ENCODE results near the gene CLEC12A. TPM values are rescaled to one million over a fixed set of nuclear protein-coding genes. Genes with fewer than 3 reads are reported as not detected.
A peak's percentile ranks its signal among the peaks of the same experiment; 100 is the strongest.

Gene CLEC12A
- total RNA-seq, 3 donors from 2014 or later (not counting 1 experiment from before 2014, with no cell fraction given), result 13.6 to 18.9 (median 14.8) TPM

GRCh38 chr12:9941838-9942237, 29.4 kb upstream of the CLEC12A start:
- Histone ChIP-seq H3K36me3 (ENCODE audit: control insufficient read depth, insufficient read depth, low read length) (no peaks in the 10 kb centered on the region), H3K27me3 (ENCODE audit: control insufficient read depth, insufficient read depth, low read length) (no peaks in the 10 kb centered on the region), H3K4me1 (ENCODE audit: control insufficient read depth, insufficient read depth, low read length) (no peaks in the 10 kb centered on the region), H3K27ac (ENCODE audit: low read length) (no peak overlapping the region), H3K4me3 (ENCODE audit: low read length) (no peak overlapping the region), H3K9me3 (ENCODE audit: control insufficient read depth, insufficient read depth, low read length) (no peaks in the 10 kb centered on the region)
- Mint-ChIP-seq H3K27ac (no peak overlapping the region), H3K27me3 (ENCODE audit: low read depth in 2 of 2) (no peaks in the 10 kb centered on the region), H3K4me3 (no peak overlapping the region), H3K4me1 (peaks cover 7 to 11% of the 10 kb centered on the region in 2 donors), H3K36me3 (no peaks in the 10 kb centered on the region), H3K9me3 (no peaks in the 10 kb centered on the region)
- WGBS (ENCODE audit: insufficient coverage), result 100% methylated on average over 1 of the region's 1 CpG
- intact Hi-C loops (cut with micrococcal nuclease), result loop anchor here (5.0 to 10.0 kb wide), 2 partner anchors 203 to 250 kb away; no protein-coding TSS in a partner anchor
- no peak for ATAC-seq
- no peak for DNase-seq
- no peak for TF ChIP-seq CTCF (IDR thresholded peaks at IDR 0.05)

- DNase-seq (peak in 1 of 2 donors; percentile 20), ATAC-seq (peak in 2 of 3 donors; percentile 65 to 75)
- Histone ChIP-seq H3K9me3 (ENCODE audit: control insufficient read depth, insufficient read depth, low read length) (no peaks in the 10 kb centered on the region), H3K36me3 (ENCODE audit: control insufficient read depth, insufficient read depth, low read length) (no peaks in the 10 kb centered on the region), H3K27ac (ENCODE audit: low read length) (no peak overlapping the region), H3K4me3 (ENCODE audit: low read length) (no peak overlapping the region), H3K27me3 (ENCODE audit: control insufficient read depth, insufficient read depth, low read length) (no peaks in the 10 kb centered on the region), H3K4me1 (ENCODE audit: control insufficient read depth, insufficient read depth, low read length) (no peaks in the 10 kb centered on the region)
- H3K4me1 Mint-ChIP-seq, result peaks cover 16 to 19% of the 10 kb centered on the region in 2 donors
- no peaks in the 10 kb centered on the region for H3K9me3 Mint-ChIP-seq
- H3K27ac Mint-ChIP-seq, result no peak overlapping the region
- TF ChIP-seq CTCF (IDR thresholded peaks at IDR 0.05), result no peak
- WGBS (ENCODE audit: insufficient coverage), result 69% methylated on average over 19 of the region's 19 CpGs
- H3K27me3 Mint-ChIP-seq (ENCODE audit: low read depth in 2 of 2), result no peaks in the 10 kb centered on the region
- H3K36me3 Mint-ChIP-seq, result no peaks in the 10 kb centered on the region
- intact Hi-C loops (cut with micrococcal nuclease), result loop anchor here (5.0 to 10.0 kb wide), 2 partner anchors 202 to 249 kb away; no protein-coding TSS in a partner anchor
- peak overlapping the region; percentile 68 for H3K4me3 Mint-ChIP-seq
Observed at GRCh38 chr12:9943240-9943639, 28.0 kb upstream of the CLEC12A start.

GRCh38 chr12:9944391-9944790, 26.8 kb upstream of the CLEC12A start:
- H3K4me3 Mint-ChIP-seq, result peak overlapping the region; percentile 7
- Histone ChIP-seq H3K9me3 (ENCODE audit: control insufficient read depth, insufficient read depth, low read length) (no peaks in the 10 kb centered on the region), H3K27ac (ENCODE audit: low read length) (no peak overlapping the region), H3K4me3 (ENCODE audit: low read length) (no peak overlapping the region), H3K4me1 (ENCODE audit: control insufficient read depth, insufficient read depth, low read length) (peaks cover 4% of the 10 kb centered on the region), H3K36me3 (ENCODE audit: control insufficient read depth, insufficient read depth, low read length) (no peaks in the 10 kb centered on the region), H3K27me3 (ENCODE audit: control insufficient read depth, insufficient read depth, low read length) (no peaks in the 10 kb centered on the region)
- H3K27me3 Mint-ChIP-seq (ENCODE audit: low read depth in 2 of 2), result no peaks in the 10 kb centered on the region
- 13% methylated on average over 1 of the region's 2 CpGs for WGBS (ENCODE audit: insufficient coverage)
- H3K9me3 Mint-ChIP-seq, result no peaks in the 10 kb centered on the region
- ATAC-seq, result no peak
- no peaks in the 10 kb centered on the region for H3K36me3 Mint-ChIP-seq
- peaks cover 28 to 30% of the 10 kb centered on the region in 2 donors for H3K4me1 Mint-ChIP-seq
- TF ChIP-seq CTCF (IDR thresholded peaks at IDR 0.05), result no peak
- no peak for DNase-seq
- no peak overlapping the region for H3K27ac Mint-ChIP-seq
- intact Hi-C loops (cut with micrococcal nuclease), result loop anchor here (5.0 to 10.0 kb wide), 2 partner anchors 200 to 248 kb away; no protein-coding TSS in a partner anchor

GRCh38 chr12:9947674-9948073, 23.5 kb upstream of the CLEC12A start:
- Histone ChIP-seq H3K27ac (ENCODE audit: low read length) (no peak overlapping the region), H3K9me3 (ENCODE audit: control insufficient read depth, insufficient read depth, low read length) (no peaks in the 10 kb centered on the region), H3K36me3 (ENCODE audit: control insufficient read depth, insufficient read depth, low read length) (no peaks in the 10 kb centered on the region), H3K4me1 (ENCODE audit: control insufficient read depth, insufficient read depth, low read length) (peaks cover 26% of the 10 kb centered on the region), H3K4me3 (ENCODE audit: low read length) (no peak overlapping the region), H3K27me3 (ENCODE audit: control insufficient read depth, insufficient read depth, low read length) (no peaks in the 10 kb centered on the region)
- no peaks in the 10 kb centered on the region for H3K9me3 Mint-ChIP-seq
- no peaks in the 10 kb centered on the region for H3K36me3 Mint-ChIP-seq
- no peak for TF ChIP-seq CTCF (IDR thresholded peaks at IDR 0.05)
- H3K27ac Mint-ChIP-seq, result peak overlapping the region in 1 of 2 donors; percentile 73
- peaks cover 47 to 52% of the 10 kb centered on the region in 2 donors for H3K4me1 Mint-ChIP-seq
- peak overlapping the region; percentile 64 for H3K4me3 Mint-ChIP-seq
- 100% methylated on average over 1 of the region's 3 CpGs for WGBS (ENCODE audit: insufficient coverage)
- intact Hi-C loops (cut with micrococcal nuclease), result loop anchor here (10.0 kb wide), 1 partner anchor 197 kb away; no protein-coding TSS in a partner anchor
- DNase-seq (no peak), ATAC-seq (no peak)
- H3K27me3 Mint-ChIP-seq (ENCODE audit: low read depth in 2 of 2), result no peaks in the 10 kb centered on the region

Data from natural killer cell (primary cell).